IMR-90 (cell line): Measurements from ENCODE around the gene RUNDC3A. TPM values are rescaled to one million over a fixed set of nuclear protein-coding genes. Genes with fewer than 3 reads are reported as not detected.

Source experiments
- ATAC-seq: fragments of 200-7000 bp; cut with Tn5 transposase; 2 replicates; pipeline ENCODE4 v1.9.1; 2020; ENCODE audit warnings: low read depth, mild to moderate bottlenecking, moderate library complexity
- BruUV-seq: library from RNA; stranded (reverse); fragments of 400-500 nt; replicated peaks from 2 replicates; lab custom pipeline; 2021; lab: Mats Ljungman, UMichigan
- CTCF ChIA-PET: fragments of 300-600 bp; formaldehyde crosslinking; extraction: SDS; loops from one replicate; lab custom pipeline; 2021; ENCODE audit warnings: antibody characterized with exemption; lab: Yijun Ruan, JAX
- POLR2A ChIA-PET: fragments of 300-600 bp; sonication (Branson Sonifier 250); formaldehyde crosslinking; loops from one replicate; lab custom pipeline; 2022; ENCODE audit warnings: antibody characterized with exemption; ENCODE audit not compliant: unreplicated experiment; lab: Charles Lee
- DNase-seq: peaks from one replicate; pipeline ENCODE4 v3.0.0; 2013
- H2AFZ ChIP-seq: replicated peaks from 2 replicates; pipeline ENCODE3; 2013; ENCODE audit warnings: low read length, mild to moderate bottlenecking; ENCODE audit not compliant: poor library complexity
- H2AK5ac ChIP-seq: 2 replicates; pipeline ENCODE4 v1.6.1; 2013; ENCODE audit warnings: low read depth, low read length, inconsistent platforms
- H2AK9ac ChIP-seq: replicated peaks from 2 replicates; pipeline ENCODE3; 2013; ENCODE audit warnings: mild to moderate bottlenecking, low read depth, low read length, moderate library complexity; ENCODE audit not compliant: poor library complexity
- H2BK120ac ChIP-seq: 2 replicates; pipeline ENCODE4 v1.6.1; 2013; ENCODE audit warnings: low read depth, low read length, inconsistent platforms
- H2BK15ac ChIP-seq: 3 replicates; pipeline ENCODE4 v1.6.1; 2013; ENCODE audit warnings: low read depth, low read length, inconsistent platforms
- H2BK20ac ChIP-seq: 2 replicates; pipeline ENCODE4 v1.6.1; 2013; ENCODE audit warnings: low read depth, mild to moderate bottlenecking, inconsistent platforms, low read length, moderate library complexity
- H2BK5ac ChIP-seq: 2 replicates; pipeline ENCODE4 v1.6.1; 2013; ENCODE audit warnings: mild to moderate bottlenecking, low read depth, low read length, inconsistent platforms; ENCODE audit not compliant: poor library complexity, severe bottlenecking
- H3K14ac ChIP-seq: replicated peaks from 2 replicates; pipeline ENCODE4 v1.6.1; 2013; ENCODE audit warnings: low read depth, low read length, inconsistent platforms
- H3K18ac ChIP-seq: 2 replicates; pipeline ENCODE4 v1.6.1; 2013; ENCODE audit warnings: low read depth, low read length, control low read depth
- H3K23ac ChIP-seq: 2 replicates; pipeline ENCODE4 v1.6.1; 2013; ENCODE audit warnings: low read depth, low read length, inconsistent platforms
- H3K27ac ChIP-seq: 2 replicates; pipeline ENCODE4 v1.5.1; 2013; ENCODE audit warnings: mild to moderate bottlenecking, control low read depth, low read length; ENCODE audit not compliant: insufficient read depth
- H3K27me3 ChIP-seq: 2 replicates; pipeline ENCODE4 v1.6.1; 2013; ENCODE audit warnings: low read length; ENCODE audit not compliant: control insufficient read depth, insufficient read depth
- H3K36me3 ChIP-seq: 2 replicates; pipeline ENCODE4 v1.6.1; 2013; ENCODE audit warnings: low read length, mixed read lengths; ENCODE audit not compliant: control insufficient read depth, insufficient read depth
- H3K4ac ChIP-seq: 2 replicates; pipeline ENCODE4 v1.6.1; 2013; ENCODE audit warnings: low read depth, low read length, inconsistent platforms
- H3K4me1 ChIP-seq: 2 replicates; pipeline ENCODE4 v1.6.1; 2013; ENCODE audit warnings: low read length, mixed read lengths; ENCODE audit not compliant: control insufficient read depth, insufficient read depth
- H3K4me2 ChIP-seq: 2 replicates; pipeline ENCODE4 v1.6.1; 2013; ENCODE audit warnings: low read depth, mild to moderate bottlenecking, control low read depth, low read length, moderate library complexity
- H3K4me3 ChIP-seq: 2 replicates; pipeline ENCODE4 v1.5.1; 2013; ENCODE audit warnings: low read depth, mild to moderate bottlenecking, control low read depth, low read length, moderate library complexity; ENCODE audit not compliant: insufficient read depth
- H3K56ac ChIP-seq: 2 replicates; pipeline ENCODE4 v1.6.1; 2013; ENCODE audit warnings: low read length, inconsistent platforms; ENCODE audit not compliant: insufficient read depth; ENCODE audit errors: extremely low read depth
- H3K79me1 ChIP-seq, 2 experiments: 2 replicates each; pipeline ENCODE4 v1.6.1; 2013; ENCODE audit warnings: low read length in 2 of 2, inconsistent platforms in 1 of 2, low read depth in 1 of 2
- H3K9ac ChIP-seq: 2 replicates; pipeline ENCODE4 v1.6.1; 2013; ENCODE audit warnings: low read depth, low read length, control low read depth
- H3K9me1 ChIP-seq: 2 replicates; pipeline ENCODE4 v1.6.1; 2013; ENCODE audit warnings: low read length, inconsistent platforms; ENCODE audit not compliant: insufficient read depth
- H3K9me3 ChIP-seq: 2 replicates; pipeline ENCODE4 v1.6.1; 2013; ENCODE audit warnings: low read length; ENCODE audit not compliant: control insufficient read depth, insufficient read depth
- H4K20me1 ChIP-seq: 2 replicates; pipeline ENCODE4 v1.6.1; 2013; ENCODE audit warnings: low read length, inconsistent platforms; ENCODE audit not compliant: insufficient read depth
- H4K5ac ChIP-seq: 2 replicates; pipeline ENCODE4 v1.6.1; 2013; ENCODE audit warnings: mild to moderate bottlenecking, low read depth, low read length, control low read depth
- H4K8ac ChIP-seq, 2 experiments: 2 replicates each; pipeline ENCODE4 v1.6.1; 2013; ENCODE audit warnings: low read depth in 2 of 2, low read length in 2 of 2, control low read depth in 1 of 2, inconsistent platforms in 1 of 2
- H4K91ac ChIP-seq: 2 replicates; pipeline ENCODE4 v1.6.1; 2013; ENCODE audit warnings: low read depth, low read length, inconsistent platforms; ENCODE audit not compliant: insufficient read depth
- BHLHE40 ChIP-seq: fragments of 150-350 bp; IDR thresholded peaks from 2 replicates; pipeline ENCODE4 v1.6.1; 2016; ENCODE audit warnings: mild to moderate bottlenecking, low read depth, low read length
- CEBPB ChIP-seq: IDR thresholded peaks from 2 replicates; pipeline ENCODE4 v1.6.1; 2012; ENCODE audit warnings: low read depth, low read length, improper control_type of control experiment
- CHD1 ChIP-seq: IDR thresholded peaks from 2 replicates; pipeline ENCODE4 v1.6.1; 2012; ENCODE audit warnings: low read depth, low read length, improper control_type of control experiment
- ELK1 ChIP-seq: fragments of 150-350 bp; IDR thresholded peaks from 2 replicates; pipeline ENCODE4 v1.6.1; 2016; ENCODE audit warnings: low read depth, mild to moderate bottlenecking, low read length, moderate library complexity, borderline replicate concordance
- FOS ChIP-seq: fragments of 150-350 bp; IDR thresholded peaks from 2 replicates; pipeline ENCODE4 v1.6.1; 2016; ENCODE audit warnings: low read depth, low read length
- MAFK ChIP-seq: IDR thresholded peaks from 2 replicates; pipeline ENCODE4 v1.6.1; 2012; ENCODE audit warnings: low read depth, low read length, improper control_type of control experiment
- MAZ ChIP-seq: IDR thresholded peaks from 2 replicates; pipeline ENCODE4 v1.6.1; 2012; ENCODE audit warnings: low read depth, mild to moderate bottlenecking, low read length, improper control_type of control experiment, moderate library complexity, borderline replicate concordance
- MXI1 ChIP-seq: IDR thresholded peaks from 2 replicates; pipeline ENCODE4 v1.6.1; 2012; ENCODE audit warnings: low read depth, mild to moderate bottlenecking, low read length, moderate library complexity, borderline replicate concordance
- NFE2L2 ChIP-seq: fragments of 150-350 bp; IDR thresholded peaks from 2 replicates; pipeline ENCODE4 v1.6.1; 2016; ENCODE audit warnings: low read depth, mild to moderate bottlenecking, low read length
- POLR2A ChIP-seq: IDR thresholded peaks from 2 replicates; pipeline ENCODE4 v1.6.1; 2012; ENCODE audit warnings: mild to moderate bottlenecking, low read depth, low read length
- RCOR1 ChIP-seq: IDR thresholded peaks from 2 replicates; pipeline ENCODE4 v1.6.1; 2012; ENCODE audit warnings: mild to moderate bottlenecking, low read length, improper control_type of control experiment; ENCODE audit not compliant: insufficient replicate concordance
- RFX5 ChIP-seq: IDR thresholded peaks from 2 replicates; pipeline ENCODE4 v1.8.0; 2012; ENCODE audit warnings: low read depth, mild to moderate bottlenecking, low read length, moderate library complexity
- SMC3 ChIP-seq: fragments of 150-350 bp; IDR thresholded peaks from 2 replicates; pipeline ENCODE4 v1.6.1; 2016; ENCODE audit warnings: low read depth, mild to moderate bottlenecking, antibody characterized with exemption, low read length, moderate library complexity
- USF2 ChIP-seq: fragments of 150-350 bp; IDR thresholded peaks from 2 replicates; pipeline ENCODE4 v1.6.1; 2017; ENCODE audit warnings: mild to moderate bottlenecking, antibody characterized with exemption, low read length, low read depth
- WGBS, 2 experiments: methylation state at CpG; one replicate each; pipeline versions ENCODE4 v1.1.5 to v1.1.7; 2013; ENCODE audit warnings: missing lambda C conversion rate in 2 of 2; ENCODE audit not compliant: insufficient read length in 1 of 2; ENCODE audit errors: extremely low coverage in 2 of 2; 5-methylcytosine and 5-hydroxymethylcytosine counted together
- dilution Hi-C: fragments of 300-500 bp; cut with HindIII; formaldehyde crosslinking; loops from one replicate; pipeline ENCODE4 v1.14.3; 2018; ENCODE audit warnings: low sequenced_read_pairs; ENCODE audit not compliant: unreplicated experiment
- in situ Hi-C: fragments of 300-500 bp; cut with MboI; formaldehyde crosslinking; loops from 3 replicates; pipeline ENCODE4 v1.14.3; 2019; ENCODE audit warnings: low sequenced_read_pairs, inconsistent platforms, mixed read lengths
- intact Hi-C: fragments of 100-400 bp; cut with micrococcal nuclease; formaldehyde crosslinking; loops from 2 replicates; pipeline ENCODE4 v1.10.0; 2022
- polyA plus RNA-seq, 3 experiments: library from polyadenylated mRNA; depleted of rRNA; stranded (reverse); fragments of >200 nt; gene quantifications; 2 replicates each; pipeline ENCODE4 v1.2.3, GENCODE V29; 2012; ENCODE audit warnings: low replicate concordance in 1 of 3
- total RNA-seq: library from RNA; depleted of rRNA; stranded (reverse); fragments of >200 nt; gene quantifications from 2 replicates; pipeline ENCODE4 v1.2.3, GENCODE V29; 2012
- TF ChIP-seq, protein P1 (sequence below): conservative IDR thresholded peaks from 2 replicates; pipeline ENCODE4 v1.5.1; 2012; ENCODE audit warnings: mild to moderate bottlenecking, low read depth, low read length, improper control_type of control experiment

Gene RUNDC3A
- total and polyA plus RNA-seq, 2 of the 4 experiments (the other 2 are of a cell fraction): under 0.01 to 0.34 TPM

GRCh38 chr17:44356241-44356640 lies 47.8 kb downstream of the RUNDC3A start:
- CTCF ChIA-PET: no interaction called here
- no peak overlapping the region for H3K9ac ChIP-seq
- intact Hi-C loops (no loop called here), in situ Hi-C loops (no loop called here), dilution Hi-C loops (no loop called here)
- H4K8ac ChIP-seq: no peak overlapping the region
- no peak overlapping the region for H3K4me3 ChIP-seq
- no TSS peak for BruUV-seq
- no peak overlapping the region for H3K14ac ChIP-seq
- peaks cover 32% of the 10 kb centered on the region for H3K36me3 ChIP-seq
- no peak overlapping the region for H3K4ac ChIP-seq
- no peak overlapping the region for H2BK120ac ChIP-seq
- H3K27ac ChIP-seq: no peak overlapping the region
- no peak overlapping the region for H3K18ac ChIP-seq
- 88% methylated on average over 8 of the region's 11 CpGs; no CpG with 5 or more reads in 1 of the 2 experiments for WGBS, 2 experiments
- no peak overlapping the region for H2AK9ac ChIP-seq
- H2AK5ac ChIP-seq: no peak overlapping the region
- H3K23ac ChIP-seq: no peak overlapping the region
- H4K5ac ChIP-seq: no peak overlapping the region
- no peak overlapping the region for H2BK20ac ChIP-seq
- no peak overlapping the region for H2AFZ ChIP-seq
- POLR2A ChIA-PET: no interaction called here
- no peak overlapping the region for H3K4me2 ChIP-seq
- TF ChIP-seq RCOR1 (no peak), SMC3 (no peak), MAZ (no peak), USF2 (no peak), CEBPB (no peak), RFX5 (no peak), BHLHE40 (no peak), FOS (no peak), ELK1 (no peak), MXI1 (no peak), NFE2L2 (no peak), CHD1 (no peak), MAFK (no peak), POLR2A (no peak)
- TF ChIP-seq, protein P1, sequence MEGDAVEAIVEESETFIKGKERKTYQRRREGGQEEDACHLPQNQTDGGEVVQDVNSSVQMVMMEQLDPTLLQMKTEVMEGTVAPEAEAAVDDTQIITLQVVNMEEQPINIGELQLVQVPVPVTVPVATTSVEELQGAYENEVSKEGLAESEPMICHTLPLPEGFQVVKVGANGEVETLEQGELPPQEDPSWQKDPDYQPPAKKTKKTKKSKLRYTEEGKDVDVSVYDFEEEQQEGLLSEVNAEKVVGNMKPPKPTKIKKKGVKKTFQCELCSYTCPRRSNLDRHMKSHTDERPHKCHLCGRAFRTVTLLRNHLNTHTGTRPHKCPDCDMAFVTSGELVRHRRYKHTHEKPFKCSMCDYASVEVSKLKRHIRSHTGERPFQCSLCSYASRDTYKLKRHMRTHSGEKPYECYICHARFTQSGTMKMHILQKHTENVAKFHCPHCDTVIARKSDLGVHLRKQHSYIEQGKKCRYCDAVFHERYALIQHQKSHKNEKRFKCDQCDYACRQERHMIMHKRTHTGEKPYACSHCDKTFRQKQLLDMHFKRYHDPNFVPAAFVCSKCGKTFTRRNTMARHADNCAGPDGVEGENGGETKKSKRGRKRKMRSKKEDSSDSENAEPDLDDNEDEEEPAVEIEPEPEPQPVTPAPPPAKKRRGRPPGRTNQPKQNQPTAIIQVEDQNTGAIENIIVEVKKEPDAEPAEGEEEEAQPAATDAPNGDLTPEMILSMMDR: no peak
- peaks cover 11% of the 10 kb centered on the region for H4K20me1 ChIP-seq
- no peak overlapping the region for H3K56ac ChIP-seq
- peaks cover 9% of the 10 kb centered on the region for H3K4me1 ChIP-seq
- no peak overlapping the region for H2BK5ac ChIP-seq
- H3K79me1 ChIP-seq: peaks cover 0 to 8% of the 10 kb centered on the region in 2 experiments; a peak in 1 of 4 replicates
- no peak for ATAC-seq
- no peak overlapping the region for H4K91ac ChIP-seq
- H3K27me3 ChIP-seq: no peaks in the 10 kb centered on the region
- no peaks in the 10 kb centered on the region for H3K9me3 ChIP-seq
- DNase-seq: no peak
- H2BK15ac ChIP-seq: no peak overlapping the region
- peaks cover 4% of the 10 kb centered on the region; the same call in 1 of the 2 replicates for H3K9me1 ChIP-seq
